Measurements from ENCODE around the gene RAB5B. TPM values are rescaled to one million over a fixed set of nuclear protein-coding genes. Genes with fewer than 3 reads are reported as not detected.
"Not testable (repeated sequence)": the region's sequence is repeated elsewhere in the genome, so short reads cannot be mapped to it uniquely, and the experiment has no call there.

RAB5B gene
- total RNA-seq, 4 donors from 2014 or later: 116 to 189 (median 138) TPM

- H3K27me3 ChIP-seq: no peaks in the 10 kb centered on the region
- no peak for DNase-seq (ENCODE audit: extremely low spot score)
- H3K4me1 ChIP-seq: peaks cover 9 to 18% (median 14%) of the 10 kb centered on the region in 4 donors
- TF ChIP-seq CTCF (IDR thresholded peaks at IDR 0.05): no peak
- TF ChIP-seq POLR2A (IDR thresholded peaks at IDR 0.05; ENCODE audit: low read depth): no peak
- no peak for TF ChIP-seq EP300 (IDR thresholded peaks at IDR 0.05)
- TF ChIP-seq POLR2AphosphoS5 (IDR thresholded peaks at IDR 0.05): no peak
- peaks cover 4 to 56% (median 34%) of the 10 kb centered on the region in 4 donors for H3K36me3 ChIP-seq
- 82% methylated on average over 7 of the region's 7 CpGs for WGBS
- no peaks in the 10 kb centered on the region for H3K9me3 ChIP-seq
- no peak overlapping the region for H3K4me3 ChIP-seq
- no peak overlapping the region for H3K27ac ChIP-seq (replicated peaks in 1 of 4)
- intact Hi-C loops (cut with DNase I): no loop called here
These were observed 27.7 kb downstream of the RAB5B start for GRCh38 chr12:56001487-56002100.

- peaks cover 3 to 18% (median 14%) of the 10 kb centered on the region in 4 donors for H3K4me1 ChIP-seq
- DNase-seq (ENCODE audit: extremely low spot score); H3K27ac ChIP-seq (replicated peaks in 1 of 4); intact Hi-C loops (cut with DNase I); H3K27me3 ChIP-seq; H3K9me3 ChIP-seq; H3K4me3 ChIP-seq: not testable (repeated sequence)
- H3K36me3 ChIP-seq: peaks cover 4 to 56% (median 34%) of the 10 kb centered on the region in 4 donors
- WGBS: 78% methylated on average over 5 of the region's 5 CpGs
These were observed 29.5 kb downstream of the RAB5B start for GRCh38 chr12:56003376-56003775.

- Histone ChIP-seq H3K27ac (replicated peaks in 1 of 4) (no peak overlapping the region), H3K4me1 (peaks cover 3 to 19% (median 16%) of the 10 kb centered on the region in 4 donors), H3K4me3 (no peak overlapping the region), H3K36me3 (peaks cover 4 to 54% (median 34%) of the 10 kb centered on the region in 4 donors), H3K27me3 (no peaks in the 10 kb centered on the region), H3K9me3 (no peaks in the 10 kb centered on the region)
- intact Hi-C loops (cut with DNase I): no loop called here
- DNase-seq (ENCODE audit: extremely low spot score): no peak
- TF ChIP-seq POLR2AphosphoS5 (IDR thresholded peaks at IDR 0.05) (no peak), POLR2A (IDR thresholded peaks at IDR 0.05; ENCODE audit: low read depth) (no peak)
- 60% methylated on average over 1 of the region's 10 CpGs for WGBS
These were observed 30.3 kb downstream of the RAB5B start for GRCh38 chr12:56004211-56004610.

GRCh38 chr12:56007564-56008559 lies 34.0 kb downstream of the RAB5B start:
- H3K4me1 ChIP-seq: peaks cover 3 to 19% (median 16%) of the 10 kb centered on the region in 4 donors
- no peaks in the 10 kb centered on the region for H3K27me3 ChIP-seq
- H3K36me3 ChIP-seq: peaks cover 0 to 31% (median 19%) of the 10 kb centered on the region in 4 donors
- peak overlapping the region; percentile 77 to 99 (median 88) for H3K4me3 ChIP-seq
- peak overlapping the region; percentile 93 to 99 (median 96) for H3K27ac ChIP-seq (replicated peaks in 1 of 4)
- no peak for TF ChIP-seq EP300 (IDR thresholded peaks at IDR 0.05)
- TF ChIP-seq POLR2A (IDR thresholded peaks at IDR 0.05; ENCODE audit: low read depth): no peak
- WGBS: 2% methylated on average over 28 of the region's 44 CpGs
- intact Hi-C loops (cut with DNase I): no loop called here
- no peaks in the 10 kb centered on the region for H3K9me3 ChIP-seq
- no peak for DNase-seq (ENCODE audit: extremely low spot score)

GRCh38 chr12:56010111-56010570 lies 36.3 kb downstream of the RAB5B start:
- TF ChIP-seq EP300 (IDR thresholded peaks at IDR 0.05) (no peak), CTCF (IDR thresholded peaks at IDR 0.05) (no peak), POLR2A (IDR thresholded peaks at IDR 0.05; ENCODE audit: low read depth) (no peak), POLR2AphosphoS5 (IDR thresholded peaks at IDR 0.05) (no peak)
- H3K4me1 ChIP-seq: peaks cover 3 to 19% (median 16%) of the 10 kb centered on the region in 4 donors
- no peak for DNase-seq (ENCODE audit: extremely low spot score)
- no peaks in the 10 kb centered on the region for H3K27me3 ChIP-seq
- H3K36me3 ChIP-seq: peaks cover 0 to 12% (median 3%) of the 10 kb centered on the region in 4 donors
- no peak overlapping the region for H3K27ac ChIP-seq (replicated peaks in 1 of 4)
- 75% methylated on average over 2 of the region's 2 CpGs for WGBS
- no peak overlapping the region for H3K4me3 ChIP-seq
- intact Hi-C loops (cut with DNase I): no loop called here
- no peaks in the 10 kb centered on the region for H3K9me3 ChIP-seq

Measured in esophagus muscularis mucosa (tissue), 4 donors.